Progenitor cell of endocrine pancreas (in vitro differentiated cells): ENCODE measurements around the gene RAB21. TPM values are rescaled to one million over a fixed set of nuclear protein-coding genes. Genes with fewer than 3 reads are reported as not detected.

Experiments
- DNase-seq: peaks from one replicate; pipeline ENCODE4 v3.0.0; 2021; ENCODE audit warnings: low spot score; ENCODE audit not compliant: unreplicated experiment
- H3K27ac Mint-ChIP-seq: 2 replicates; pipeline ENCODE4 v1.8.0; 2021; ENCODE audit warnings: mild to moderate bottlenecking, moderate library complexity, mixed read lengths
- H3K27me3 Mint-ChIP-seq: 2 replicates; pipeline ENCODE4 v1.8.0; 2021; ENCODE audit warnings: mixed read lengths
- H3K36me3 Mint-ChIP-seq: 2 replicates; pipeline ENCODE4 v1.8.0; 2022; ENCODE audit warnings: mixed read lengths; ENCODE audit not compliant: insufficient read depth
- H3K4me1 Mint-ChIP-seq: 2 replicates; pipeline ENCODE4 v1.8.0; 2021; ENCODE audit warnings: low read depth, mixed read lengths
- H3K4me3 Mint-ChIP-seq: 2 replicates; pipeline ENCODE4 v1.8.0; 2021; ENCODE audit warnings: low read depth, mild to moderate bottlenecking, moderate library complexity, mixed read lengths
- H3K9me3 Mint-ChIP-seq: 2 replicates; pipeline ENCODE4 v1.8.0; 2021; ENCODE audit warnings: low read depth, mixed read lengths
- CTCF ChIP-seq: fragments of 200-600 bp; sonication (generic); IDR thresholded peaks from one replicate; pipeline ENCODE4 v1.5.0; 2021; ENCODE audit warnings: antibody characterized with exemption, mild to moderate bottlenecking; ENCODE audit not compliant: unreplicated experiment
- total RNA-seq: library from RNA; stranded (reverse); gene quantifications from 2 replicates; pipeline ENCODE4 v1.2.1, GENCODE V29; 2021

The RAB21 gene
- total RNA-seq, 1 donor from 2014 or later: 52.5 TPM

DNA sequence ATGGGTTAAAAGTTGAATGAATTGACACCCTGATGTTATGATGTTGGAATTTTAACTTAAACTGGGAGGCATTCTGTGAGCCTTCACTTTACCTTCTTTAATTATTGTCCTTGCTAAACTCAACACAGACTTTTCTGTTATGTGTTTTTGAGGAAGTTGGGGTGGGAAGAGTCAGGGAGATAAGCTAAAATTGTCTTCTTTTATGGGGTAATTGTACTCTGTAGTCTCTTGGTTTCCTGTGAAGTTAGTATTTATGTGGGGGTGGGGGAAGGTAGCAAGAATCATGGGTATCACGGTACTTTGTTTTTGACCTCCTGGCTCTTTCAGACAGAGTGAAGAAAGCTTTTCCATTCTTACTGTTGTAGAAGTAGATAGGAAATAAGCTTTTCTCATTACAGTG, 32.9 kb downstream of the RAB21 start:
- Mint-ChIP-seq H3K4me3 (no peak overlapping the region), H3K27ac (no peak overlapping the region)

DNA sequence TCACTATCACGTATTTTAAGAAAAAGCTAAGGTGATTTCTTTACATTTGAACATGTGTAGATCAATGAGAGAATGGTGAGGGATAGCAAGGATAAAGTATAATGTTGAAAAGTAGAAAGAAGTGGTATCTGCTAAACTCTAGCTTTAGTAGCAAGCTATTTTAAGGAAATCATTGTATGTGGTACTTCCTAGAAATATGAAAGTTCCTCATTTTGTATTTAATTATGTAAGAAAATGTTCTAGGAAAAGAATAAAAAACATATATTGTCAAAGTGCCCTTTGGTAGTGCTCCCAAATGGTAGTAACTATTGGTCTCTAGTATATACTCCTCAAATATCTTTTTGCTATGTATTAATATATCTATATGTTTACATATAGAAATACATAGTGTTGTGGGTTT, 35.7 kb downstream of the RAB21 start:
- no peak for TF ChIP-seq CTCF
- no peak for DNase-seq
- no peak overlapping the region for H3K27ac Mint-ChIP-seq
- H3K36me3 Mint-ChIP-seq: peaks cover 6% of the 10 kb centered on the region
- H3K27me3 Mint-ChIP-seq: no peaks in the 10 kb centered on the region
- no peak overlapping the region for H3K4me3 Mint-ChIP-seq
- H3K9me3 Mint-ChIP-seq: no peaks in the 10 kb centered on the region
- H3K4me1 Mint-ChIP-seq: no peaks in the 10 kb centered on the region

More for the DNA sequence above, 32.9 kb downstream of the RAB21 start:
- H3K4me1 Mint-ChIP-seq: no peaks in the 10 kb centered on the region
- no peaks in the 10 kb centered on the region for H3K9me3 Mint-ChIP-seq
- peaks cover 10% of the 10 kb centered on the region for H3K36me3 Mint-ChIP-seq
- DNase-seq: no peak
- no peak for TF ChIP-seq CTCF
- H3K27me3 Mint-ChIP-seq: no peaks in the 10 kb centered on the region

- H3K4me1 Mint-ChIP-seq: no peaks in the 10 kb centered on the region
- H3K27ac Mint-ChIP-seq: no peak overlapping the region
- H3K4me3 Mint-ChIP-seq: no peak overlapping the region
- TF ChIP-seq CTCF: no peak
- no peaks in the 10 kb centered on the region for H3K27me3 Mint-ChIP-seq
- no peak for DNase-seq
- H3K36me3 Mint-ChIP-seq: peaks cover 2% of the 10 kb centered on the region
- H3K9me3 Mint-ChIP-seq: no peaks in the 10 kb centered on the region
These were observed 36.9 kb downstream of the RAB21 start for GRCh38 chr12:71791473-71792150.

DNA sequence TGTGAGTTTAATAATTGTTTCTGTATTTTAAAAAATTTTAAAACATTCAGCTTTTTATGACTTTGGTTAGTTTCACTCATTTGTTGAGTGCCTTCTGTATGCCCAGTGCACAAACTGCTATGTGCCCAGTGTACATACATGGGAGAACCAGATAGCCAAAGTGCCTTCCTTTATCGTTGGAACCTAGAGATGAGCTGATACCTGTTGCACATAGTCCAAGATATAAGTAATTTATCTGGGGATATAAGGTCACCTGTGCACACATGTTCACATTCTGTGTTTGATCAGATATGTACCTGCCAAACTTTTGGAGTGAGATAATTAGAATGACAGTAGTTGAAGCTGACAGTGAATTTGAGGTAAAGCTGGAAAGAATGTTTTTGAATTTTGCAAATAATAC, 37.9 kb downstream of the RAB21 start:
- no peak for TF ChIP-seq CTCF
- H3K36me3 Mint-ChIP-seq: no peaks in the 10 kb centered on the region
- no peaks in the 10 kb centered on the region for H3K27me3 Mint-ChIP-seq
- H3K4me1 Mint-ChIP-seq: no peaks in the 10 kb centered on the region
- no peak overlapping the region for H3K27ac Mint-ChIP-seq
- H3K4me3 Mint-ChIP-seq: no peak overlapping the region
- DNase-seq: no peak
- H3K9me3 Mint-ChIP-seq: no peaks in the 10 kb centered on the region

GRCh38 chr12:71795901-71796300, 41.2 kb downstream of the RAB21 start:
- no peak for TF ChIP-seq CTCF
- Mint-ChIP-seq H3K4me1 (no peaks in the 10 kb centered on the region), H3K27me3 (no peaks in the 10 kb centered on the region), H3K27ac (no peak overlapping the region), H3K36me3 (no peaks in the 10 kb centered on the region), H3K9me3 (no peaks in the 10 kb centered on the region), H3K4me3 (no peak overlapping the region)
- DNase-seq: no peak
